Stimulated activated CD4-positive, alpha-beta T cell treated with anti-CD3 and anti-CD28 coated beads, Interleukin-4, amount 100 ng/mL, for 1 hour (primary cell): ENCODE measurements around the gene CREBBP.
A peak's percentile ranks its signal among the peaks of the same experiment; 100 is the strongest.
"Not testable (repeated sequence)": the region's sequence is repeated elsewhere in the genome, so short reads cannot be mapped to it uniquely, and the experiment has no call there.

Source experiments
- DNase-seq: peaks from one replicate; pipeline ENCODE4 v3.0.0-alpha.2; 2020

CREBBP gene

DNA sequence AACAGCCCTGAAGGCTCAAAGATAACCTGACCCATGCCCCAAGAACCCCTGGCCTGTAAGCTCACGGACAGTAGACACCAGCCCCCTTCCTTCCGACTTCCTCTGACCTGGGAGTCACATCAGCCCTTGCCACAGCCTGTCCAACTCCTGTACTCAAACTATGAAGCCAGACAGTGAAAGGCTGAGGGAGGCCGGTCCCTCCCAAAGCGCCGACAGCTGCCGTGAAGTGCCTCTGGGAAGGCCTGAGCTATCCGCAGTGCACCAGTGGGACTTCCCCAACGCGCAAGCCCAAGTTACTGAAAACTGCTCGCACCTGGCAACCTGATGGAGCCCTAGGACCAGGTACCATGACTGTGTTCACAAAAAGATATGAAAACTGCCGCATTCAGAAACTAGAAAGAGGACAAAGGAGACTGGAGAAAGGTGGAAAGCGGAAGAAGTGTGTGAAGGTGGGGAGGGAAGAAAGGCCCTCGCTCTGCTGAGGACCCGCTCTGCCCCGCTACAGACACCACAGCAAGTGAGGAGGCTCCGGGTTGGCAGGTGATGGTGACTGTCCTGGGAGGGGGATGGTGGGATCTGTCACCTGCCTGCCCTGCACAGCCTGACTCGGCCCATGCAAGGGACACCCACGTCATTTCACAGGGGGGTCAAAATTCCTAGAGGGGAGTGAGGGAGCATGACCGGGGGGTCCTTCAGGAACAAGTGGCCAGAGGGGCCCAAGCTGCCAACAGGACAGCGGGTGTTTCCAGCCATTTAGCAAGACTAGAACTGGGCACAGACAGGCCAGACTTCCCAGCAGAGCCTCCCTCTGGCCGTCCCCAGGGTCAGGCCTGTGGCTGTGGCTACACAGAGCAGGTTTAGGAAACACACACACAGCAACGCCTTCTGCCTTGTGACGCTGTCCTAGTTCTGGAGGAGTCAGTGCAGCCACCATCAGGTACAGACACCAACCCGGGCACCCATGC lies 150.1 kb downstream of the CREBBP start:
- no peak for DNase-seq

DNA sequence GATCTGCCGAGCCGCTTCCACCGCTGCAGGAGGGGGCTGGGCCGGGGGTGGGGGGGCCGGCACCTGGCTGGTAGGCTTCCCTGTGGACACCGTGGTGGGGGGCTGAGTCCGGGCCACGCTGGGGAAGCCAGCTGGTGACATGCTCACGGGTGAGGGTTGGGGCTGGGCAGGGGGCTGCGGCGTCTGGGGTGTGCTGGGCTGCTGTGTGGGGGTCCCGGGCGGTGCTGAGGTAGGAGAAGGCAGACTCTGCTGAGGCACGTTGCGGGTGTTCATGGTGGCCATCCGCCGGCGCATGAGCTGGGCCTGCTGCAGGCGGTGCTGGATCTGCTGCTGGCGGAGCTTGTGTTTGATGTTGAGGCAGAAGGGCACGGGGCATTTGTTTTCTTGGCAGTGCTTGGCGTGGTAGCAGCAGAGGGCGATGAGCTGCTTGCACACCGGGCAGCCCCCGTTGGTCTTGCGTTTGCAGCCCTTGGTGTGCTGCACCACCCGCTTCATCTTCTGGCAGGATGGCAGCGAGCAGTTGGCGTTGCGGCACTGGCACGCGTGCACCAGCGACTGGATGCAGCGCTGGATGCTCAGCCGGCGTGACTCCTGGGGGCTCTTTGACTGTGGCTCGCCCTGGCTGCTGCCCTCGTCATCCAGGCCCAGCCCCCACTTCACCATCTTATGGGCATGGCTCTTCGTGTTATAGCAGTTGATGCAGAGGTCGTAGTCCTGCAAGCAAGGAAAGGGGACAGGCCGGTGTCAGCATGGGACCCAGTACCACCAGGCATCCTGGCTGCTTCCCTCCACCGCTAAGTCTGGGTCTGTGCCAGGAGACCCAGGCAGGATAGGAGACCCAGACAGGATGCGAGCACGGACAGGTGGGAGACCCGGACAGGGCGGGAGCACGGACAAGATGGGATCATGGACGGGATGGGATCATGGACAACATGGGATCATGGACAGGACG lies 151.1 kb downstream of the CREBBP start:
- DNase-seq, result no peak

DNA sequence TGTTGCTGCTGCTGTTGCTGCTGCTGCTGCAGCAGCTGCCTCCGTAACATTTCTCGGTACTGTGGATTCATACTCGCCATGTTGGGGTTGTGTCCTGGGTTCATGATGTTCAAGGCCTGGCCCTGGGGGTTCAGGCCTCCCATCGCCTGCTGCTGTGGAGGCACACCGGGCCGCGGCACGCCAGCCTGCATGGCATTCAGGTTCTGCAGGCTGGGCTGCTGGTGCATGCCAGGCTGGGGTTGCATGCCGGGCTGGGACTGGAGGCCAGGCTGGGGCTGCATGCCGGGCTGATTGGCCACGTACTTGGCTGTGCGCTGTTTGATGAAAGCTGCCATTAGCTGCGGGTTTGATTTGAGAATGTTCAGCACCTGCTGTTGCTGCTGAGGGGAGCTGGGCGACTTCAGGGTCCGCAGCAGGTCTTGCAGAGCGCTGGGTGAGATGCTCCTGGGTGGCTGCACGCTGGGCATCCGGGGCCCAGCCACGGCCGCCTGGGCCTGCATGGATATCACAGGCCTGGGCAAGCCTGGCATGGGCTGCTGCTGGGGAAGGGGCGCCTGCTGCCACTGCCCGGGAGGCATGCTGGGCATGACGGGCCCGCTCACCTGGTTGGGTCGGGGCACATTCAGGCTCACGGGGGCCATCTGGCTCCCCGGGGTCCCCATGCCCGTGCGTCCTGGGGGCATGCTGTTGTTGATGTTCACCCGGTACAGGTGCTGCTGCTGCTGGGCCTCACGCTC lies 151.9 kb downstream of the CREBBP start:
- DNase-seq, result no peak

DNA sequence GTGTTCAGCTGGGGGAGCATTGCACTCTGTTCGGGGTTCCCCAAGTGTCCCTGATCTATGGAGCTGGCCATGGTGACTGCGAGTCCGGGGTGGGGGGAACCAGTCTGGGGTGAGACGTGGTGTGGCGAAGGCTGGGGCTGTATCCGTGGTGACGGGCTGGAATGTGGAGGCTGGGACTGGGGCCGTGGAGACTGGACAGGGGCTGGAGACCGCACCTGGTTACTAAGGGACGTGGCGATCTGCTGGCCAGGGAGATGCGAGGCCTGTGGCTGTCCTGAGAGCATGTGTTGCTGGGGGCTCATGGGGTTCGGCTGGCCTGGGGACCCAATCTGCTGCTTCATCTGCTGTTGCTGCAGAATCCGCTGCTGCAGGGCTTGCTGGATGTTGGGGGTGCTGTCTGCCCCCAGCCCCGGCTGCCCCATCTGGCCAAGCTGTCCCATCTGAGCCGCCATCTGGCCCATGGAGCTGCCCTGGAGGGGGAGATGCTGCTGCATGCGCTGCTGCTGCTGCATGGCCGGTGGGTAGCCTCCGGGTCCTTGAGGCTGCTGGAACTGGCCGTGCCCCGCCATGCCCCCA lies 152.6 kb downstream of the CREBBP start:
- DNase-seq, result no peak

DNA sequence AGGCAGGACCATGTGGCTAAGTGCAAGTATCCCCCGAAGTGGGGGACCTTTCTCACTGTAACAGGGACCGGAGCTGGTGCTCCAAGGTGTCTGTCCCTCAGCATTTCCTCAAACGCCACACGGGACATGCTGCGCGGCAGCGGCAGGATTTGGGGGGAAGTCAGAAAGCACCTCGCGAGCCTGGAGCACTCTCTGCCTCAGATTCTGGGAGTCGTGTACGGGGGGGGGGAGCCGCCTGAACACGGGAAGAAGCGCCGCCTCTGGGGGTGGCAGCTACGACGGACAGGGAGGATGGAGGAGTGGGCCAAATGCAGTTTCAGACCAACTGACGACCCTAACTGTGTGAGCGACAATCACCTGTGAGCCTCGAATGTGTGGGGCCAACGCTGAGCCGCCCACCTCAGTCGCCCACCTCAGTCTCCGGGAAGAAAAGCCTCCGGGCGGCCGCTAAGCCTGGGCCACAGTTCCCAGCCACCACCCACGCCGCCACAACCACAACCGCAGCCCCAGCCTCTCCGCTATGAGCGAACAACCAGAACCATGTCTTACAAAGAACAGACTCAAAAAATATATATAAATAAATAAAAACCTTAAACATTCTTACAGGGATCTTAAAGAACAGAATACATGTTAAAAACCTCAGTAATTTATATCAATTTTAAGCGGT lies 154.4 kb downstream of the CREBBP start:
- no peak for DNase-seq

DNA sequence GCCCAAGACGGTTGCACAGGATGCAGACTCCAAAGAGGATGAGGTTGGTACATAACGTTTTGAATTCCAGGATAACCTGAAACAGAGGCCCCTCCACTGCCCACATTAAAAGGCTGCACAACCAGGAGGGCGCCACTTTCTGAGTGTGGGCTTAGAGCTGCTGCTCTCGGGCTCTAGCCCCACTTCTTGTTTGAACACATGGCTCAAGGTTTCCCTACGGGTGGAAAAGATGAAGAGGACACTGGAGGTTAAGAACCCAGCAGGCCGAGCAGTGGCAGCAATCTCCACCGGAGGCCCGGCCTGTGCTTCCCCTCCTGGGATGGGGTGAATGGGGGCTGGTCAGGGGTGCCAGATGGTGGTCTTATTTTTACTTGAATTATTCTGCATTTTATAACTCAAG lies 155.2 kb downstream of the CREBBP start:
- no peak for DNase-seq

DNA sequence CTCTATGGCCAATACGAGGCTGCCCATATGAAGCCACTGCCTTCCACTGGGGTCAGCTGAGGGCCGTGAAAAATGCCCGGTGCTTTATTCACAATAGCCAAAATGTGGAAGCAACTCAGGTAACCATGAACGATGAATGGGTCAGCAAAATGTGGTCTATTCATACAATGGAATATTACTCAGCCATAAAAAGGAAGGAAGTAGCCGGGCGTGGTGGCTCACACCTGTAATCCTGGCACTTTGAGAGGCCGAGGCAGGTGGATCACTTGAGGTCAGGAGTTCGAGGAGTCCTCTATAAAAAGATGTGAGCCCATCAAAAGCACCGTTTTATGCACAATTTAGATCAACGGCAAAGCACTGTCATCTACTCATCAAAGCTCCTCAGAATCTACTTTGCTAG lies 158.0 kb downstream of the CREBBP start:
- no peak for DNase-seq

DNA sequence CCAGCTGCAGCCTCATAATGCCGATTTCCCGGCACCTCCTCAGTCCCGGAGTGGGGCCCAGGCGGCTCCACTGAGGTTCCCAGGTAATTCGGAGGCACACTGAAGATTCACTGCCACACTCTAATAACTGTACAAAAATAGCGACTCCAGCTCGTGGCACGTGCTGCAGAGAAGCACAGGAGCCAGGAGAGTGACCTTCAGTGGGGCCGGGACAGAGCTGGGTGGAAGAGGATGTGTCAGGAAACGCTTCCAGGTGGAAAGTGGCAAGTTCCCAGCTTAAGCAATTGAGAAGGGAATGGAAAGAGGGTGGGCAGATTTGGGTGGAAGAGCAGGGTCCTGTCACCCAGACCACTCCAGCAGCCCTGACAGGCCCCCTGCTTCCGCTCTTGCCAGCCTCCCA lies 160.1 kb downstream of the CREBBP start:
- DNase-seq, result no peak

DNA sequence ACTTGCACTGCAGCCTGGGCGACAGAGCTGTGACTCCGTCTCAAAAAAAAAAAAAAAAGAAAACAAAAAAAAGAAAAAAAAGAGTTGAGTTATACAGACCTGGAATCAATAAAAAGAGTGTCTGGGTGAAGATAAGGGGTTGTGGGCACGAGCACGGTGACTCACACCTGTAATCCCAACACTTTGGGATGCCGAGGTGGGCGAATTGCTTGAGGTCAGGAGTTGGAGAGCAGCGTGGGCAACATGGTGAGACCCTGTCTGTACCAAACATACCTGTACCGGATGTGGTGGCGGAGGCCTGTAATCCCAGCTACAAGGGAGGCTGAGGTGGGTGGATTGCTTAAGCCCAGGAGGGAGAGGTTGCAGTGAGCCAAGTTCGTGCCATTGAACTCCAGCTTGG lies 161.9 kb downstream of the CREBBP start:
- DNase-seq, result no peak

DNA sequence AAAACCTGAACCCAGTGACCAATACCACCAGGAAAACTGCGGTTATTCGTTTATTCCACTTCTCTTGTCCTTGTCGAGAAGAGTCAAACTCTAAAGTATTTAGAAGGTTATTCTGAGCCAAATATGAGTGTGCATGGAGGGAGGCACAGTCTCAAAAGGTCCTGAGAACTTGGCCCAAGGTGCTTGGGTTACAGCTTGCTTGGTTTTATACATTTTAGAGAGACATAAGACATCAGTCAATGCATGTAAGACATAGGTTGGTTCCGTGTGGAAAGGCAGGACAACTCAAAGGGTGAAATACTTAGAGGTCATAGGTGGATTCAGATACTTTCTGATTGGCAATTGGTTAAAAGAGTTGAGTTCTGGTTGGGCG lies 162.5 kb downstream of the CREBBP start:
- DNase-seq, result no peak

DNA sequence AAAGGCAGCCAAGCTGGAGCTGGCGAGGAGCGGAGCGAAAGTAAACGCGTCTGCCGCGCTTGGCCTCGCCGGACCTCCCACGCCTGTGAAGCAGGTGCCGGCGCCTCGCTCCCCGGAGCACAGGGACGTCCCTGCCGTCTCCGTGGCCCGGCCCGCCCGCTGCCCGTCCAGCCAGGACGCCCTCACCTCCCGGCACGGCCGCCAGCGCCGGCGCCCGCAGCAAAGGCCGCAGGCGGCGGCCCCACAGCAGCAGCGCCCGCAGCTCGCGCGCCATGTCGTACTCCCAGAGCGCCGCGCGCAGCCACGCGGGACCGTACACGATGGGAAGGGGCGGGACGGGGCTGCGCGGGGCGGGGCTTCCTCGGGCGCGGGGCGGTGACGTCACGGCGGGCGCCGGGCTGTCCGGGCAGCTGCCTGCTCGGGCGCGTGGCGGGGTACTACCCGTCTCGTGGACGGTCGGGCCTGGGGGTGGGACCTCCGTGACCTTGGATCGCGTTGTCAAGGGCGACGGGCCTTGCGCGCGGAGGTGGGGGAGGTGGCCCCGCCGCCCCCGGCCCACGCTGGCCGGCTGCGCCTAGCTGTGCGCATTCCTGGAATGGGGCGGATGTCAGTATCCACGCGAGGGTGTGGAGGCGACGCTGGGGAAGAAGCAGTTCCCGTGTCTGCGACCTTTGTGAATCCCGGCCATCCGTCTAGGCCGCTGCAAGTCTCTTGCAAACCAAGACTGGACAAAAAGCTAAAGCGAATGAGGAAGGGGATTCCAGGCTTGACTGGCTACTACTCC lies 163.1 kb downstream of the CREBBP start, which contains the start of gene TRAP1:
Gene TRAP1 (minus strand): TSS at position 290 of the 784 bp plus-strand sequence. CDS start 16 bp downstream, at position 274.
- peak; percentile 94 for DNase-seq

DNA sequence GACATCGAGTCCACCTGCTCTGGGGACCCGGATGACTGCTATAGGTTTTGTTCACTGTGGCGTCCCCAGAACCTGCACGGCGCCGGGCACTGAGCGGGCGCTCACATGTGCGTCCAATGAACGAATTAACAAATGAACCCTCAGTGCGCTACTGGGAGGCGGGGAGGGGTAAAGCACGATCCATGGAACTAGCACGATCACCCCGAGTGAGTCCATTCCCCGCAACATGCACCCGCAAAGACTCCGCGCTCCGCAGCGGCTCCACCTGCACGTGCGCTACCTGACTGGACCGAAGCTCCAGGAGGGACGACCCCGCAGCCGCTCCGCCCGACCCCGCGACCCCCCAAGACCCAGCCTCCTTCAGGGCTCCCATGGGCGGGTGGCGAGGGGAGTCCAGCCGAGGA lies 163.7 kb downstream of the CREBBP start:
- peak; percentile 39 for DNase-seq

DNA sequence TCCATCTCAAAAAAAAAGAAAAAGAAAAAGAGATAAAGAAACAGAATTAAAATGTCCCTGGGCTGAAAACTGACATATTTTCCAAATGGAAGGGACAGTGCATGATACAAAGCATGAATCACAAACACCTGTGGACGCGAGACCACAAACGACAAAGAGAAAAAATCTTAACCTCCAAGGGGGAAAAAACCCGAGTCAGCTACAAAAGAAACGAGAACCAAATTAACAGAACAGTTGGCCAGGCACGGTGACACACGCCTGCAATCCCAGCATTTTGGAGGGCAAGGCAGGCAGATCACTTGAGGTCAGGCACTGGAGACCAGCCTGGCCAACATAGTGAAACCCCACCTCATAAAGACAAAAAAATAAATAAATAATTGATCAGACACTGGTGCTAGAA lies 165.1 kb downstream of the CREBBP start:
- DNase-seq, result no peak

DNA sequence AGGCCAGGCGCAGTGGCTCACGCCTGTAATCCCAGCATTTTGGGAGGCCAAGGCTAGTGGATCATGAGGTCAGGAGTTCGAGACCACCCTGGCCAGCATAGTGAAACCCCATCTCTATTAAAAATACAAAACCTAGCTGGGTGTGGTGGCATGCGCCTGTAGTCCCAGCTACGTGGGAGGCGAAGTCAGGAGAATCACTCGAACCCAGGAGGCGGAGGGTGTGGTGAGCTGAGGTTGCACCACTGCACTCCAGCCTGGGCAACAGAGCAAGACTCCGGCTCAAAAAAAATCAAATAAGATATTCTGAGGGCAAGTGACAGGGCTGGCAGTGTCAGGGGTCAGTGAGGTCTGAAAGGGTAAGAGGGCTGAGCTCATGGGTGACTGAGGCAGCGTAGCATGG lies 166.1 kb downstream of the CREBBP start:
- not testable (repeated sequence) for DNase-seq

DNA sequence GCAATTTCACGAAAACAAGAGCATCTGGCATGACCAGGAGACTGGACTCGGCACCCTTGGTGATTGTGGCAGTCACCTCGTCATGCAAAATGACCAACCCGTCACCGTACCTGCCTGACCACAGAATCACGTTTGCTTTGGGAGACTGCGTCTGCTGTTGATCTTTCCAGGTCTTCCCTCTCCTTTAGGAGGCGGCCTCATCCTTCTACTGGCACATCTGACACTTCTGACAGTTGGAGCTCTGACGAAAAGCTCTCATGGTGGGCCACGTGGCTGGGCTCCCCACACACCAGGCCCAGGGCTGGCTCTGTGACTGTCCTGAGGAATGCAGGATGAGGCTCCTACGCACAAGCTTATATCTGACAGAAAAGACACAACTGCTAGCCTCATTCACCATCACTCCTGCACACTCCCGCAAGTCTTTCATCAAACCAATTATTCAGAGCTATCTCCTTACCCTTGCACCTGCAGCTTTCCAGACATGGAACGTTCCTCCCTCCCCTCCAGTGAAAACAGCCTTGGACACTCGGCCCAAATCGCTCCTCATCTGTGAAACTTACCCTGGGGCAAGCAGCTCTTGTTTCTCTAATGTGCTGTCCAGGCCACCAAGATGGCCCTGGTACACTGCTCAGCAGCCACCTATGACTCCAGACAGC lies 166.8 kb downstream of the CREBBP start:
- no peak for DNase-seq

DNA sequence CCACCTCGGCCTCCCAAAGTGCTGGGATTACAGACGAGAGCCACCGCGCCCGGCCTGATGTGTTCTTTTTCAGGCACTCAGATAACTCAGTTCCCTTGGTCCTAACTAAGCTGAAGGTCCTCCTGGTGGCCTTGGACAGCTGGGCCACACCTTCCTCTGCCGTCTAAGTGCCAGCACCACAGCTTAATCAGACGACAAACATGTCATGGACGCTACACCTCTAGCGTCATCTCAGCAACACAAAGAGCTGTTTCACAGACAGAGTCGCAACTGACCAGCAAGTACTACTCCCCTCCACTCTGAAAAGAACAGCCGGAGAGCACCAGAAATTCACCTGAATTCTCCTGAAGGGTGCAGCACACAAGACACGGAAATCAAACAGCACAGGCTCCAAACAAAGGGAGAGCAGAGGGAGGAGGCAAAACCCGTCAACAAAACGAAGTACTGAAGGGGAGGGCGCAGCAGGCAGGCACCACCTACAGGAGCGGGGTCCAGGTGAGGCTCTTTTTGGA lies 167.6 kb downstream of the CREBBP start:
- no peak for DNase-seq

DNA sequence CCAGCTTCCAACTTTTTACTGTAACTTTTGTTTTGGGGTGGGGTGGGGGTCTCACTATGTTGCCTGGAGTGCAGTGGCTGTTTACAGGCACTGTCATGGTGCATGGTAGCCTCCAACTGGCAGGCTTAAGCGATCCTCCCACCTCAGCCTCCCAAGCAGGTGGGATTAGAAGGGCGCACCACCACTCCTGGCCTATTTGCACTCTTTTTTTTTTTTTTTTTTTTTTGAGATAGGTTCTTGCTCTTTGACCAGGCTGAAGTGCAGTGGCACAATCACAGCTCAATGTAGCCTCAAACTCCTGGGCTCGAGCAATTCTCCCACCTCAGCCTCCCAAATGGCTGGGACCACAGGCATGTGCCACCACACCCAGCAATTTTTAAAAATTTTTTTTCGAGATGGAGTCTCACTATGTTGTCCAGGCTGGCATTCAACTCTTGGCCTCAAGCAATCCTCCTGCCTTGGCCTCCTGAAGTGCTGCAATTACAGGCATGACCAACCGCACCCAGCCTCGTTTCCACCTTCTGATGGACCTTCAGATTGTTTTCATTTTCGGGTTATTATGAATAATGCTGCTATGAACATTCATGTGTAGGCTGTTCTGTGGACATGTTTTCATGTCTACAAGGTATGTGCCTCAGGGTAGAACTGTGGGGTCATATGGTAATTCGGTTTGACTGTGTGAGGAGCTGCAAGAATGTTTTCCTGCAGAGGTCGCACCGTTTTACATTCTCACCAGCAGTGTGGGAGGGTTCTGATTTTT lies 174.1 kb downstream of the CREBBP start:
- no peak for DNase-seq

DNA sequence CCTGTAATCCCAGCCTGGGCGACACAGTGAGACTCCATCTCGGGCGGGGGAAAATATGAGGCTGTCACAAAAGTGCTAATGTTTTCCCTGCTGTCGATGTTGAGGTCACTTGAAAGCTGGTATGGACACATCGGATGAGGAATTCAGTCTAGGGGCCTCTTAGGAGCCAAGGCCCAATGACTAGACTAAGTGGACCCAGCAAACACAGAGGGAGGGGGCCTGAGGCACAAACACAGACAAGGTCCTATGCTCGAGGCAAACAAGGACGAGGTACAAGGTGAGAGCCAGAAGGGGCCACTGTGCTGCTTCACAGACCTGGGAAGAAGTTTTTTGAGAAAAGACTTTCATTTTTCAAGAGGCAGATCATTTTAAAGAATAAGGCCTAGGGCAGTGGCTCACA lies 178.4 kb downstream of the CREBBP start:
- no peak for DNase-seq

DNA sequence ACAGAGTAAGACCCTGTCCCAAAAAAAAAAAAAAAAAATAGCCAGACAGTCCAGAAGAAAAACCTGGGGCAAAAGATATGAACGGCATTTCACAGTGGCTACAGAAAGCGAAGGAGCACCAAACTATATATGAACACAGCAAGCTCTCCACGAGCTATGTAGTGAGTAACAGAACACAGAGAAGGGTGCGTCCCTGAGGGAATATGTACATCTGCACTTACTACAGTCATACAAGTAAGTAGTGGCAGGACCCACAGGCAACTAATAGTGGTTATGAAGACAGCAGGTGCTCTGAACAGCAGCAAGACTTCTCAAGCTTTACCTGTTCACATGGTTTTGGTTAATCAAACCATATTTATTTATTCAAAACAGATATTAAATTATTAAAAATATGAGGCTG lies 179.0 kb downstream of the CREBBP start:
- no peak for DNase-seq

DNA sequence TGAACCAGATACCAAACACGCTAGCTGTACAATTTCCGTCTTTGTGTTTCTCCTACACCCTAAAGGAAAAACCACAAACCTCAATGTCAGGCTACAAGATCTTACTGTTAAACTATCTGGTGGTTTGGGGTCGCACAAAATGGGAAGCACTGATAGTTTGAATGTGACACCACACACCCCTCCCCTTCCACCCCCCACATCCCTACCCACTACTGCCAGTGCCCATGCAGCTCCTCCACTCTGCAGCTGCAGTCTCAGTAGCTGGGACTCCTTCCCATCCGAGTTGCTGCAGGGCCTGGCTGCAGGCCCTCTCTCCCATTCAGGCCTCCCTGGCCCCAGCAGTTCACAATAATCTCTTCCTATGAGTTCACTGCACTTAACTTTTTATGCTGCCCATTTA lies 181.6 kb downstream of the CREBBP start:
- no peak for DNase-seq
